Central memory CD4-positive, alpha-beta T cell (primary cell): ENCODE data around the gene SPINK5.

Experiments
- DNase-seq: peaks from one replicate; pipeline ENCODE4 v3.0.0; 2022

SPINK5 gene

DNA sequence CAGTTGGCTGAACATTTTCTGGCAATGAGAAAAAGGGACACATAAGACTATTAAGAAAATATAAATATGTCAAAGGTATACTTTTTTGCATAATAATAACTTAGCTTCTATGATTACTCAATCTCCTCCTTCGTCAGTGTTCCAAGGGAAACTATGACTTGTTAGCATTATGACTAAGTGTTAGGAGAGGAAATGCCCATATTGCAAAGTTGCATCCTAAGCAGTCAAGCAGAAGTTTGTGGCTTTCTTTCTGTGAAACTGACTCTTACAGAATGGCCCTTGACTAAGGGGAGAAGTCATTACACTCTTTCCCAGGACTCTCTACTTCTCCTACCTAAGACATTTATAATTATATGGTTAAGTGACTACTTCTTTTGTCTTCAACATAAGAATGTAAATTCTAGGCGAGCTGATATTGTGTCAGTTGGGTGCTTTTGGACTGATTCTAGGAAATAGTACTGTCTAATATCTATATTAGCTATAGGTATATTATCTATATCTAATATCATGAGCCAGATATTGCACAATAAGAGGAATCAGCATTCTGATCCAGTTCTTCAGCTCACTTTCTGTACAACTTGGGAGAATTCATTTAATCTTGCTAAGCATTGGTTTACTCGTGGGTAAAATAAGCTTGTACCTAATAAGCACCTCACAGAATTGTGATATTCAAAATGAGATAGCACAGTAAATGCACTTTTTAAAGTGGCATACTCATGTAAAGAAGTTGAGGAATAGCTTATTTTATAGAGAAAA is 122.6 kb downstream of the SPINK5 start:
- DNase-seq: no peak
